A673 (cell line): ENCODE results near the gene MAP3K6. TPM values are rescaled to one million over a fixed set of nuclear protein-coding genes. Genes with fewer than 3 reads are reported as not detected.
A peak's percentile ranks its signal among the peaks of the same experiment; 100 is the strongest.

Experiments used
- BruUV-seq: library from RNA; stranded (reverse); fragments of 400-500 nt; replicated peaks from 2 replicates; lab custom pipeline; 2021; lab: Mats Ljungman, UMichigan
- CTCF ChIA-PET: fragments of 300-600 bp; sonication (Branson Sonifier 250); formaldehyde crosslinking; loops from one replicate; lab custom pipeline; 2022; ENCODE audit warnings: antibody characterized with exemption; lab: Charles Lee
- POLR2A ChIA-PET: fragments of 300-600 bp; sonication (Branson Sonifier 250); formaldehyde crosslinking; loops from one replicate; lab custom pipeline; 2022; ENCODE audit warnings: antibody characterized with exemption; ENCODE audit not compliant: low non-redundant PET; lab: Charles Lee
- DNase-seq: peaks from one replicate; pipeline ENCODE4 v3.0.0-alpha.2; 2015; ENCODE audit warnings: low spot score
- H3K27ac ChIP-seq: fragments of 200-600 bp; sonication (generic); 2 replicates; pipeline ENCODE4 v1.5.1; 2016; ENCODE audit warnings: mixed run types, low read depth, mild to moderate bottlenecking, mixed read lengths, antibody characterized with exemption, low read length; ENCODE audit not compliant: poor library complexity, severe bottlenecking
- H3K27me3 ChIP-seq: fragments of 200-600 bp; sonication (generic); replicated peaks from 2 replicates; pipeline ENCODE4 v1.6.1; 2017; ENCODE audit warnings: mixed run types, low read depth, mild to moderate bottlenecking, mixed read lengths, antibody characterized with exemption, low read length; ENCODE audit not compliant: insufficient read depth, poor library complexity
- H3K36me3 ChIP-seq: fragments of 200-600 bp; sonication (generic); 2 replicates; pipeline ENCODE4 v1.6.1; 2016; ENCODE audit warnings: mixed run types, mild to moderate bottlenecking, mixed read lengths, antibody characterized with exemption, low read length; ENCODE audit not compliant: insufficient read depth, poor library complexity, severe bottlenecking
- H3K4me1 ChIP-seq: fragments of 200-600 bp; sonication (generic); 2 replicates; pipeline ENCODE4 v1.6.1; 2017; ENCODE audit warnings: mixed run types, mild to moderate bottlenecking, mixed read lengths, antibody characterized with exemption, low read length; ENCODE audit not compliant: insufficient read depth, poor library complexity, severe bottlenecking
- H3K4me3 ChIP-seq: fragments of 200-600 bp; sonication (generic); 2 replicates; pipeline ENCODE4 v1.5.1; 2016; ENCODE audit warnings: low read depth, mixed run types, mild to moderate bottlenecking, mixed read lengths, low read length; ENCODE audit not compliant: poor library complexity, severe bottlenecking
- H3K9me3 ChIP-seq: fragments of 200-600 bp; sonication (generic); 2 replicates; pipeline ENCODE4 v1.6.1; 2016; ENCODE audit warnings: mixed run types, low read depth, mild to moderate bottlenecking, mixed read lengths, antibody characterized with exemption, low read length; ENCODE audit not compliant: poor library complexity, severe bottlenecking
- EZH2 ChIP-seq: fragments of 200-600 bp; sonication (generic); IDR thresholded peaks from 2 replicates; pipeline ENCODE4 v1.6.1; 2017; ENCODE audit warnings: borderline replicate concordance, low read depth, mild to moderate bottlenecking, mixed read lengths, antibody characterized with exemption, low read length; ENCODE audit not compliant: poor library complexity, severe bottlenecking
- intact Hi-C: fragments of 100-400 bp; cut with micrococcal nuclease; formaldehyde crosslinking; loops from one replicate; pipeline ENCODE4 v1.10.0; 2022; ENCODE audit not compliant: unreplicated experiment
- total RNA-seq: library from RNA; stranded (reverse); gene quantifications from 2 replicates; pipeline ENCODE4 v1.2.3, GENCODE V29; 2021
- TF ChIP-seq, protein P1 (sequence below): fragments of 300-800, 200-600 bp; sonication (generic); conservative IDR thresholded peaks from 2 replicates; pipeline ENCODE4 v1.5.1; 2017; ENCODE audit warnings: low read depth, mild to moderate bottlenecking, antibody characterized with exemption, low read length, moderate library complexity, mixed read lengths

The MAP3K6 gene
- total RNA-seq, 1 experiment from 2014 or later, result 2.4 TPM

DNA sequence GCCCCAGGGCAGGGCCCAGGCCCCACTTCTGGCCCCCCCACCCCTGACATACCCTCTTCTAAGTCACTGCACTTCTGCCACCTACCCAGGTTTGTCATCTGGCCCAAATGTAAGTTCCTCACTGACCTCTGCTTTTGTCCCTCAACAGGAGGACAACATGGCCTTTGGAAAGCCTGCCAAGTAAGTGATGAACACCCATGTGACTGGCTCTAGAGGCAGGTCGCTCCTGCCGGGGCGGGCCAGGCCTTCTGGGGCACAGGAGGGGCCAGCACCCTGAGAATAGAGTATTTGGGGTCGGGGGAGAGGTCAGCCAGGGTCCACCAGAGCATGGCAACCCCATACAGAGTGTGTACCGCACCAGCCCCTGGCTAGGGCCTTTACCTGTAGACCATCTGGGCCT lies 34.8 kb downstream of the MAP3K6 start:
- no TSS peak for BruUV-seq
- peak overlapping the region; percentile 10 for H3K27ac ChIP-seq
- H3K4me1 ChIP-seq, result no peaks in the 10 kb centered on the region
- no peaks in the 10 kb centered on the region for H3K27me3 ChIP-seq
- ChIA-PET CTCF (interaction anchor here (0.5 to 1.2 kb wide), 2 partner anchors 166 to 275 kb away, joined by 3 to 8 read pairs; no protein-coding TSS in a partner anchor), POLR2A (no interaction called here)
- no peak overlapping the region for H3K4me3 ChIP-seq
- H3K36me3 ChIP-seq, result peaks cover 40% of the 10 kb centered on the region
- intact Hi-C loops, result no loop called here
- TF ChIP-seq EZH2, result no peak
- TF ChIP-seq, protein P1, sequence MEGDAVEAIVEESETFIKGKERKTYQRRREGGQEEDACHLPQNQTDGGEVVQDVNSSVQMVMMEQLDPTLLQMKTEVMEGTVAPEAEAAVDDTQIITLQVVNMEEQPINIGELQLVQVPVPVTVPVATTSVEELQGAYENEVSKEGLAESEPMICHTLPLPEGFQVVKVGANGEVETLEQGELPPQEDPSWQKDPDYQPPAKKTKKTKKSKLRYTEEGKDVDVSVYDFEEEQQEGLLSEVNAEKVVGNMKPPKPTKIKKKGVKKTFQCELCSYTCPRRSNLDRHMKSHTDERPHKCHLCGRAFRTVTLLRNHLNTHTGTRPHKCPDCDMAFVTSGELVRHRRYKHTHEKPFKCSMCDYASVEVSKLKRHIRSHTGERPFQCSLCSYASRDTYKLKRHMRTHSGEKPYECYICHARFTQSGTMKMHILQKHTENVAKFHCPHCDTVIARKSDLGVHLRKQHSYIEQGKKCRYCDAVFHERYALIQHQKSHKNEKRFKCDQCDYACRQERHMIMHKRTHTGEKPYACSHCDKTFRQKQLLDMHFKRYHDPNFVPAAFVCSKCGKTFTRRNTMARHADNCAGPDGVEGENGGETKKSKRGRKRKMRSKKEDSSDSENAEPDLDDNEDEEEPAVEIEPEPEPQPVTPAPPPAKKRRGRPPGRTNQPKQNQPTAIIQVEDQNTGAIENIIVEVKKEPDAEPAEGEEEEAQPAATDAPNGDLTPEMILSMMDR, result no peak
- H3K9me3 ChIP-seq, result no peaks in the 10 kb centered on the region
- no peak for DNase-seq

DNA sequence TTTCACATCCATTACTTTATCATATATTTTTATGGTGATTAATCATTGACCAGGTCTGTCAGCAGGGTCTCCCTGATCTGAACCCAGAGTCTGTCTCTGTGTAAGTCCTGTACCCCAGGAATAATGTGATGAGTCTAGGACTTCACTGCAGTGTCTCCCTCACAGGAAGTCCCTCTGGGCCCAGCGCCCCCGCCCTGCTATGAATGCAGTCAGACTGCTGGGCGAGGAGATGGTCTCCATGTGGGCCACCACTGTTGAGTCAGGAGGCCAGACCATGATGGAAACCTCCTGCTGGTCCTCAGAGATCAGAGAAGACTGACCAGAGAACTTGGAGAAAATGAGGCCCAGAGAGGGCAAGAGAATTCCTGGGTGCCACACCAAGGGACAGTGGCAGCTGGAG lies 35.3 kb downstream of the MAP3K6 start:
- ChIA-PET CTCF (no interaction called here), POLR2A (no interaction called here)
- no TSS peak for BruUV-seq
- H3K9me3 ChIP-seq, result no peaks in the 10 kb centered on the region
- H3K4me3 ChIP-seq, result no peak overlapping the region
- intact Hi-C loops, result no loop called here
- H3K4me1 ChIP-seq, result no peaks in the 10 kb centered on the region
- H3K27me3 ChIP-seq, result no peaks in the 10 kb centered on the region
- TF ChIP-seq EZH2, result no peak
- TF ChIP-seq, protein P1, result no peak
- H3K27ac ChIP-seq, result no peak overlapping the region
- peaks cover 37% of the 10 kb centered on the region for H3K36me3 ChIP-seq
- DNase-seq, result no peak

DNA sequence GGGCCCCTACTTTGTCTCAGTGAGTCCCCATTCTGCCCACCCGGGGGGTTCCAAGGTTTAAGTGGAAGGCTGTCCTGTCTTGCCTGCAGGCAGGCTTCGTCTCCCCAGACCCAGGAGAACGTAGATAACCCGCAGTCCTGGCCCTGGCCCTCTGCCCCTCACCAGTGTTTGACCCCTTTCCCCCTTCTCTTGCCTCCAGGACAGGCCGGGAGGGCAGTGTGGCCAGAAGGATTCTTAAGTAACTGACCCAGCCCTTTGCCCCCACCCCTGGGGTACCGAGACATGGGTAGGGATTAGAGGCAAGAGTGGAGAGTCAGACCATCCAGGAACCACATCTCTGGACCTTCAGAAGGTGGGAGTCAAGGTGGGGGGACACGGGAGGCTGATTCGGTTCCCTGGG lies 36.0 kb downstream of the MAP3K6 start:
- H3K4me1 ChIP-seq, result no peaks in the 10 kb centered on the region
- no peak for DNase-seq
- intact Hi-C loops, result no loop called here
- ChIA-PET CTCF (no interaction called here), POLR2A (no interaction called here)
- BruUV-seq, result no TSS peak
- no peak overlapping the region for H3K4me3 ChIP-seq
- H3K27me3 ChIP-seq, result no peaks in the 10 kb centered on the region
- H3K9me3 ChIP-seq, result no peaks in the 10 kb centered on the region
- TF ChIP-seq, protein P1, result no peak
- no peak for TF ChIP-seq EZH2
- H3K27ac ChIP-seq, result no peak overlapping the region
- H3K36me3 ChIP-seq, result peaks cover 37% of the 10 kb centered on the region
